Measurements from ENCODE around the gene OSBPL6.

OSBPL6 gene

DNA sequence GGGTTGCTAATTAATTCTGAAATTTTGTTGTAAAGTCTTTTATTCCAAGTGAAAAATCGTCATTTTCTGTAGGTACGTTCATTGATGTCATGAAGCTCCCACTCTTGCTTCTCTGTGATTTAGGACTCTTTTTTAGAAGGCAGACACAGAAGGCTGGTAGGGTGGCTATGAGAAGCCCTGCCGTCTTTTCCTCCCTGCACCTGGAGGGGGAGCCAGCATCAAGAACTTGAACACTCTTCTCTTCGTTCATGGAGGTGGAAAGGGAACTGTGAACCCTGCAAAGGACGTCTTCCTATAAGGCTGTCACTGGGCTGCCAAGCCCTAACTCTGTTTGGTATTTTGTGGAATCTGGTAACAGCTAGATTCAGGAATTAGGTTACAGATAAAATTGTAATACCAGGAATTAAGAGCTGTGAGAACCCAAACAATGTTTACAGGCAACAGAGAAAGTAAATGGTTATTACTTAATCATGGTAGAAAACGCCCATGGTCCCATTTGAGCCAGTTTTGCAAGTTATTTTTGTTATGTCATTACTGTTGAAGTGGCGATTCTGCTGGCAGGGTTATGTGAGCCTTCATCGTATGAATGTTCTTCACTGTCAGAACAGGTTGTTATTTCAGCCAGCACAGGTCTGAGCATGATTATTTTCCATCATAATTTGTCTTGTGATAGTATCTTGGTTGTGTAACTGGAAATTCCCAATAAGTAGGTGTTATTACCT lies 112.2 kb downstream of the OSBPL6 start:
- no peak overlapping the region for H2BK15ac ChIP-seq (ENCODE audit: low read depth, poor library complexity, severe bottlenecking)
- no peaks in the 10 kb centered on the region for H3K27me3 ChIP-seq (ENCODE audit: control insufficient read depth in 1 of 2, insufficient read depth in 1 of 2, low read length in 2 of 2)
- no peak overlapping the region for H2AFZ ChIP-seq (ENCODE audit: low read depth, low read length)
- no peak overlapping the region for H2AK5ac ChIP-seq (ENCODE audit: low read length, severe bottlenecking)
- no peak overlapping the region for H3K4ac ChIP-seq (ENCODE audit: low read depth in 1 of 2, low read length in 2 of 2)
- H3K9me3 ChIP-seq (ENCODE audit: control insufficient read depth, low read length) = no peaks in the 10 kb centered on the region
- no peaks in the 10 kb centered on the region for H3K79me1 ChIP-seq (replicated peaks; ENCODE audit: low read length, poor library complexity, severe bottlenecking)
- no peak overlapping the region for H3K27ac ChIP-seq (ENCODE audit: low read length, poor library complexity, severe bottlenecking)
- peak; percentile 47 for DNase-seq
- no peak overlapping the region for H2BK12ac ChIP-seq (ENCODE audit: low read length in 2 of 2)
- no peak overlapping the region for H3K23ac ChIP-seq (ENCODE audit: low read length in 2 of 2)
- no peaks in the 10 kb centered on the region for H3K36me3 ChIP-seq (ENCODE audit: control insufficient read depth in 1 of 2, insufficient read depth in 2 of 2, low read depth in 1 of 2, low read length in 2 of 2)
- no peak overlapping the region for H4K91ac ChIP-seq (ENCODE audit: low read length)
- H3K4me2 ChIP-seq (ENCODE audit: low read length, poor library complexity, severe bottlenecking) = no peak overlapping the region
- no peak overlapping the region for H2BK120ac ChIP-seq (ENCODE audit: low read depth, low read length)
- H3K9ac ChIP-seq (ENCODE audit: low read length) = no peak overlapping the region
- H3K18ac ChIP-seq (ENCODE audit: low read depth in 1 of 2, low read length in 2 of 2) = no peak overlapping the region
- no peaks in the 10 kb centered on the region for H3K4me1 ChIP-seq (ENCODE audit: control insufficient read depth, insufficient read depth, low read depth, low read length)
- WGBS = 51% methylated on average over 8 of the region's 8 CpGs
- no peak overlapping the region for H4K8ac ChIP-seq (ENCODE audit: low read length)
- no peak overlapping the region for H3K14ac ChIP-seq (ENCODE audit: low read length in 2 of 2)
- no peak overlapping the region for H2BK5ac ChIP-seq (ENCODE audit: low read depth, low read length, poor library complexity, severe bottlenecking)
- no peak overlapping the region for H3K4me3 ChIP-seq (ENCODE audit: insufficient read depth in 1 of 2, low read depth in 1 of 2, low read length in 2 of 2)

DNA sequence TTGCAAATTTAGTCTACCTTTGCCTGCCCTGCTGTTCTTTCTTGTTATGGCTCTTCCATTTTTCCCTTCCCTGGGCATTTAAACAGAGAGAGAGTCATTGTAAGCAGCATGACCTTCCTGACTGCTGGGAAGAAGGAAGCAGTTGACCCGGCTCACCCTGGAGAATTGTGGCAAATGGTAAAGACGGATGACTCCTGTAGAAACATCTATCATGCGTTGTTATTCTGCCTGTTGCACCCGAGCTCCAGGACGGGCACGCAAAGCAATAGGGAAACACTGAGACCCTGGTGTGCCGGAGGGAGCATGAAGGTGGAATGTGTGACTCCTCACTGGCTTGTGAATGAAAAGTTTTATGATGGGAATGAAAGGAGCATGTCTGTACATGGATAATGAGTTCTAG lies 113.3 kb downstream of the OSBPL6 start:
- Histone ChIP-seq H4K8ac (ENCODE audit: low read length) (no peak overlapping the region), H2AFZ (ENCODE audit: low read depth, low read length) (no peak overlapping the region), H3K4me3 (ENCODE audit: insufficient read depth in 1 of 2, low read depth in 1 of 2, low read length in 2 of 2) (no peak overlapping the region), H2BK120ac (ENCODE audit: low read depth, low read length) (no peak overlapping the region), H3K23ac (ENCODE audit: low read length in 2 of 2) (no peak overlapping the region), H3K79me1 (replicated peaks; ENCODE audit: low read length, poor library complexity, severe bottlenecking) (no peaks in the 10 kb centered on the region), H3K4me1 (ENCODE audit: control insufficient read depth, insufficient read depth, low read depth, low read length) (no peaks in the 10 kb centered on the region), H3K4me2 (ENCODE audit: low read length, poor library complexity, severe bottlenecking) (no peak overlapping the region), H3K27me3 (ENCODE audit: control insufficient read depth in 1 of 2, insufficient read depth in 1 of 2, low read length in 2 of 2) (no peaks in the 10 kb centered on the region), H4K91ac (ENCODE audit: low read length) (no peak overlapping the region), H3K9me3 (ENCODE audit: control insufficient read depth, low read length) (no peaks in the 10 kb centered on the region), H3K14ac (ENCODE audit: low read length in 2 of 2) (no peak overlapping the region), H3K4ac (ENCODE audit: low read depth in 1 of 2, low read length in 2 of 2) (no peak overlapping the region), H2BK15ac (ENCODE audit: low read depth, poor library complexity, severe bottlenecking) (no peak overlapping the region), H3K9ac (ENCODE audit: low read length) (no peak overlapping the region), H3K18ac (ENCODE audit: low read depth in 1 of 2, low read length in 2 of 2) (no peak overlapping the region), H2BK12ac (ENCODE audit: low read length in 2 of 2) (no peak overlapping the region), H3K27ac (ENCODE audit: low read length, poor library complexity, severe bottlenecking) (no peak overlapping the region), H2BK5ac (ENCODE audit: low read depth, low read length, poor library complexity, severe bottlenecking) (no peak overlapping the region), H3K36me3 (ENCODE audit: control insufficient read depth in 1 of 2, insufficient read depth in 2 of 2, low read depth in 1 of 2, low read length in 2 of 2) (no peaks in the 10 kb centered on the region), H2AK5ac (ENCODE audit: low read length, severe bottlenecking) (no peak overlapping the region)
- no peak for DNase-seq
- WGBS = 86% methylated on average over 7 of the region's 7 CpGs

DNA sequence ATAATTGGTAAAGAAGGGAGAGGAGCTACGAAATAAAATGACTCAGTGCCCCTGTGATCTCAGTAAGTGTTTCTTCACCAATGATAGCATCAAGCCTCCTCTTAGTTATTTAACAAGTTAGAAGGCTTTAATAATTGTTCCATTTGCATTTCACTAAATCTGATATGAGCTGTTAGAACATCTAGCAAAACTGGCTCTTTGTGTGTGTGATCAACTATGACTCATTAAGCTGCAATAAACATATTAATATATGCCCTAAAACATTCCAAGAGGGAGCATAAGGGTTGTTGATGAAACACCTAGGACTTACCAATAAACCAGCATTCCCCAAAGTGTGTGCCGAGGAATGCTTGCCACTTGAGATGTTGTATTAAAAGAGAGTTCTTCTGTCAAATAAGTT lies 115.2 kb downstream of the OSBPL6 start:
- Histone ChIP-seq H3K18ac (ENCODE audit: low read depth in 1 of 2, low read length in 2 of 2) (no peak overlapping the region), H3K36me3 (ENCODE audit: control insufficient read depth in 1 of 2, insufficient read depth in 2 of 2, low read depth in 1 of 2, low read length in 2 of 2) (no peaks in the 10 kb centered on the region), H2BK12ac (ENCODE audit: low read length in 2 of 2) (no peak overlapping the region), H3K27me3 (ENCODE audit: control insufficient read depth in 1 of 2, insufficient read depth in 1 of 2, low read length in 2 of 2) (no peaks in the 10 kb centered on the region), H3K9ac (ENCODE audit: low read length) (no peak overlapping the region), H3K14ac (ENCODE audit: low read length in 2 of 2) (no peak overlapping the region), H3K79me1 (replicated peaks; ENCODE audit: low read length, poor library complexity, severe bottlenecking) (no peaks in the 10 kb centered on the region), H3K27ac (ENCODE audit: low read length, poor library complexity, severe bottlenecking) (no peak overlapping the region), H4K8ac (ENCODE audit: low read length) (no peak overlapping the region), H2BK5ac (ENCODE audit: low read depth, low read length, poor library complexity, severe bottlenecking) (no peak overlapping the region), H3K23ac (ENCODE audit: low read length in 2 of 2) (no peak overlapping the region), H4K91ac (ENCODE audit: low read length) (no peak overlapping the region), H2BK15ac (ENCODE audit: low read depth, poor library complexity, severe bottlenecking) (no peak overlapping the region), H3K4ac (ENCODE audit: low read depth in 1 of 2, low read length in 2 of 2) (no peak overlapping the region), H3K4me3 (ENCODE audit: insufficient read depth in 1 of 2, low read depth in 1 of 2, low read length in 2 of 2) (no peak overlapping the region), H2AFZ (ENCODE audit: low read depth, low read length) (no peak overlapping the region), H2BK120ac (ENCODE audit: low read depth, low read length) (no peak overlapping the region), H3K9me3 (ENCODE audit: control insufficient read depth, low read length) (no peaks in the 10 kb centered on the region), H3K4me2 (ENCODE audit: low read length, poor library complexity, severe bottlenecking) (no peak overlapping the region), H2AK5ac (ENCODE audit: low read length, severe bottlenecking) (no peak overlapping the region), H3K4me1 (ENCODE audit: control insufficient read depth, insufficient read depth, low read depth, low read length) (no peaks in the 10 kb centered on the region)
- WGBS = 100% methylated on average over 1 of the region's 2 CpGs
- no peak for DNase-seq

DNA sequence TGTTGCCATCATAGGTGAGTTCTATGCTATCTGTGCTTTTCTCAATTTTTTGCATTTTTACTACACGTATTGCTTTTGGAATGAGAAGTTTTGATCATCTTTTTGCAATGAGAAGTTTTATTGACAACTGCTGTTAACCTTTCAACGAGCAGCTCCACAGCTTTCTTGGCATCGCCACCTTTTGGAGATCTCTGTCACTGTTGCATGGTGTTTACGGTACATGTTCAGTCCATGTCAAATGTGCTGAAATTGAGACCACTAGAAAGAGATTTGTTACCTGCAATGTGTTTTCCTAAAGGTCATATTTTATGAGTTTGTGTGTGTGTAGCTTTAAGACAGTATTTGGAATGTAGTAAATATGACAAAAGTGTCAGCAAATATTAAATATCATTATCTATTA lies 120.8 kb downstream of the OSBPL6 start:
- Histone ChIP-seq H3K4me2 (ENCODE audit: low read length, poor library complexity, severe bottlenecking) (no peak overlapping the region), H3K18ac (ENCODE audit: low read depth in 1 of 2, low read length in 2 of 2) (no peak overlapping the region), H3K4ac (ENCODE audit: low read depth in 1 of 2, low read length in 2 of 2) (no peak overlapping the region), H3K9me3 (ENCODE audit: control insufficient read depth, low read length) (no peaks in the 10 kb centered on the region), H3K23ac (ENCODE audit: low read length in 2 of 2) (no peak overlapping the region), H4K8ac (ENCODE audit: low read length) (no peak overlapping the region), H3K4me1 (ENCODE audit: control insufficient read depth, insufficient read depth, low read depth, low read length) (no peaks in the 10 kb centered on the region), H3K79me1 (replicated peaks; ENCODE audit: low read length, poor library complexity, severe bottlenecking) (no peaks in the 10 kb centered on the region), H2AK5ac (ENCODE audit: low read length, severe bottlenecking) (no peak overlapping the region), H2BK5ac (ENCODE audit: low read depth, low read length, poor library complexity, severe bottlenecking) (no peak overlapping the region), H4K91ac (ENCODE audit: low read length) (no peak overlapping the region), H3K4me3 (ENCODE audit: insufficient read depth in 1 of 2, low read depth in 1 of 2, low read length in 2 of 2) (no peak overlapping the region), H3K27ac (ENCODE audit: low read length, poor library complexity, severe bottlenecking) (no peak overlapping the region), H3K36me3 (ENCODE audit: control insufficient read depth in 1 of 2, insufficient read depth in 2 of 2, low read depth in 1 of 2, low read length in 2 of 2) (no peaks in the 10 kb centered on the region), H3K14ac (ENCODE audit: low read length in 2 of 2) (no peak overlapping the region), H2BK12ac (ENCODE audit: low read length in 2 of 2) (no peak overlapping the region), H3K27me3 (ENCODE audit: control insufficient read depth in 1 of 2, insufficient read depth in 1 of 2, low read length in 2 of 2) (no peaks in the 10 kb centered on the region), H3K9ac (ENCODE audit: low read length) (no peak overlapping the region), H2BK15ac (ENCODE audit: low read depth, poor library complexity, severe bottlenecking) (no peak overlapping the region), H2AFZ (ENCODE audit: low read depth, low read length) (no peak overlapping the region), H2BK120ac (ENCODE audit: low read depth, low read length) (no peak overlapping the region)
- 87% methylated on average over 4 of the region's 4 CpGs for WGBS
- no peak for DNase-seq

All from mesenchymal stem cell (in vitro differentiated cells and primary cell).